ENCODE measurements around the gene ZSCAN5A.
"Not testable (repeated sequence)": the region's sequence is repeated elsewhere in the genome, so short reads cannot be mapped to it uniquely, and the experiment has no call there.

Gene ZSCAN5A

DNA sequence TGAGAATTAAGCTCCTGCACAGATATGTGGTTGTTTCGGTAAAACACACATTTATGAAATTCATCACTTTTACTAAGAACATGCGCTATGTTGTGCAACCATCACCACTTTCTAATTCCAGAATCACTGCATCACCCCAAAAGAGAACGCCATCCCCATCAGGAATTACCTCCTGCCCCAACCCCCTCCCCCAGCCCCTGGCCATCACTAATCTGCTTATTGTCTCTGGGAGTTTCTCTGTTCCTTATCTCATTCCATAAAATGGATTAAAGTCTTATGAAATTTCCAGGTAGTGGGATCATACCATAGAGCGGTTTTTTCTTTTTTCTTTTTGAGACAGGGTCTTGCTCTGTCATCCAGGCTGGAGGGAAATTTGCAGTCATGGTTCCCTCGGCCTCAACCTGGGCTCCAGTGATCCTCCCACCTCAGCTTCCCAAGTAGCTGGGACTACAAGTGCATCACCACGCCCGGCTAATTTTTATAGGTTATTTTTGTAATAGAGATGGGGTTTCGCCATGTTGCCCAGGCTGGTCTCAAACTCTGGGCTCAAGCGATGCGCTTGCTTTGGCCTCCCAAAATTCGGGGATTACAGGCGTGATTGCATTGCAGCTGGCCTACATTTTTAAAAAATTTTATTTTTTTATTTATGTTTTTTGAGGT, 120.5 kb downstream of the ZSCAN5A start:
- DNase-seq (ENCODE audit: insufficient read length, low spot score) (peak; percentile 73), FAIRE-seq (no peak)
- TF ChIP-seq, protein P1, sequence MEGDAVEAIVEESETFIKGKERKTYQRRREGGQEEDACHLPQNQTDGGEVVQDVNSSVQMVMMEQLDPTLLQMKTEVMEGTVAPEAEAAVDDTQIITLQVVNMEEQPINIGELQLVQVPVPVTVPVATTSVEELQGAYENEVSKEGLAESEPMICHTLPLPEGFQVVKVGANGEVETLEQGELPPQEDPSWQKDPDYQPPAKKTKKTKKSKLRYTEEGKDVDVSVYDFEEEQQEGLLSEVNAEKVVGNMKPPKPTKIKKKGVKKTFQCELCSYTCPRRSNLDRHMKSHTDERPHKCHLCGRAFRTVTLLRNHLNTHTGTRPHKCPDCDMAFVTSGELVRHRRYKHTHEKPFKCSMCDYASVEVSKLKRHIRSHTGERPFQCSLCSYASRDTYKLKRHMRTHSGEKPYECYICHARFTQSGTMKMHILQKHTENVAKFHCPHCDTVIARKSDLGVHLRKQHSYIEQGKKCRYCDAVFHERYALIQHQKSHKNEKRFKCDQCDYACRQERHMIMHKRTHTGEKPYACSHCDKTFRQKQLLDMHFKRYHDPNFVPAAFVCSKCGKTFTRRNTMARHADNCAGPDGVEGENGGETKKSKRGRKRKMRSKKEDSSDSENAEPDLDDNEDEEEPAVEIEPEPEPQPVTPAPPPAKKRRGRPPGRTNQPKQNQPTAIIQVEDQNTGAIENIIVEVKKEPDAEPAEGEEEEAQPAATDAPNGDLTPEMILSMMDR (IDR thresholded peaks at IDR 0.05; ENCODE audit: insufficient read depth, missing control alignments) = no peak

DNA sequence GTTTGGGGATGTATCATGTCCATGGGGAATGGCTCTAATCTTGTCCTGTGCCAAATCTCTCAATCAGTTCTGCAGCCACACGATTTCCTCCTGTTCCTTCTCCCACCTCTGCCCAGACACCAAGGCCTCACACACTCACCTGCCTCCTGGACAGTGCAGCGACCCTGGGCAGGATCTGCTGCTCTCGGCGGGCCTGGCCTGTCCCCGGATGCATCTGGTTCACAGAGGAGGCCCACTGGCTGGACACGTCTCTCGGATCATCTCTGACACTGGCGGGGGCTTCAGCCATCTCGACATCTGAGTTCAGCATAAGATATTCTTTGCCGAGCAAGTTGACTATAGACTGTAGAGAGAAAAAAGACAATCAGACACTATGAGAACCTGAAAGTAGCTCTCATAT, 122.9 kb downstream of the ZSCAN5A start:
- DNase-seq (ENCODE audit: insufficient read length, low spot score) = no peak
- TF ChIP-seq, protein P1 (IDR thresholded peaks at IDR 0.05; ENCODE audit: insufficient read depth, missing control alignments) = no peak
- FAIRE-seq = no peak

DNA sequence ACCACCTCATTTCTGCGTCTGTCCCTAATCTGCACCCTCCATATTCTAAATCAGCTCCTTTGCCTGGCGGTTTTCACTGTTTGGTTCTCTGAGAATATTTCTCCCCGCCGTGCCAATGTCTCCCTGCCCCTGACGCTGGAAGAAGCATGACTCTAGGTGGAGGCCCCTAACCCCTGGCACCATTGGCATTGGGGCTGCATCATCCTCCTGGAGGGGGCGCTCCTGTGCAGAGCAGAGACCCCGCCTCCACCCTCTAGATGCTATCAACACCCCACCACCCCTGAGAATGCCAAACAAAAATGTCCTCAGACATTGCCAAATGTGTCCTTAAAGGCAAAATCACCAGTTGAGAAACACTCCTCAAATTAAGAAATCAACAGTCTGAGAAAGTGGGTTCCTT, 123.5 kb downstream of the ZSCAN5A start:
- TF ChIP-seq, protein P1 (IDR thresholded peaks at IDR 0.05; ENCODE audit: insufficient read depth, missing control alignments) = no peak
- DNase-seq (ENCODE audit: insufficient read length, low spot score) = no peak
- FAIRE-seq = no peak

DNA sequence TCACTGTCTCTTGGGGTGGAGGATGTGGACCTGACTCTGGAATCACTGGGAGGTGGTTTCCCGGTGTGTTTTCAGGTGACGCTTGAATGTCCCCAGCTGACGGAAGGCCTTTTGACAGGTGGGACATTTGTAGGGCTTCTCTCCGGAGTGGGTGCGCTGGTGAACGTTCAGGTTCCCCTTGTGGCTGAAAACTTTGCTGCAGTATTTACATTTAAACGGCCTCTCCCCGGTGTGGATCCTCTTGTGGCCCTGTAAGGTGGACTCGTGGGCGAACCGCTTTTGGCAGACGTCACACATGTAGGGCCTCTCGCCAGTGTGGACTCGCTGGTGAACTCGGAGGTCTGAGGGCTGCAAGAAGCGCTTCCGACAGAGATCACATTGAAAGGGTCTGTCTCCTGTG, 124.9 kb downstream of the ZSCAN5A start:
- FAIRE-seq (no peak), DNase-seq (ENCODE audit: insufficient read length, low spot score) (no peak)
- TF ChIP-seq, protein P1 (IDR thresholded peaks at IDR 0.05; ENCODE audit: insufficient read depth, missing control alignments) = no peak

DNA sequence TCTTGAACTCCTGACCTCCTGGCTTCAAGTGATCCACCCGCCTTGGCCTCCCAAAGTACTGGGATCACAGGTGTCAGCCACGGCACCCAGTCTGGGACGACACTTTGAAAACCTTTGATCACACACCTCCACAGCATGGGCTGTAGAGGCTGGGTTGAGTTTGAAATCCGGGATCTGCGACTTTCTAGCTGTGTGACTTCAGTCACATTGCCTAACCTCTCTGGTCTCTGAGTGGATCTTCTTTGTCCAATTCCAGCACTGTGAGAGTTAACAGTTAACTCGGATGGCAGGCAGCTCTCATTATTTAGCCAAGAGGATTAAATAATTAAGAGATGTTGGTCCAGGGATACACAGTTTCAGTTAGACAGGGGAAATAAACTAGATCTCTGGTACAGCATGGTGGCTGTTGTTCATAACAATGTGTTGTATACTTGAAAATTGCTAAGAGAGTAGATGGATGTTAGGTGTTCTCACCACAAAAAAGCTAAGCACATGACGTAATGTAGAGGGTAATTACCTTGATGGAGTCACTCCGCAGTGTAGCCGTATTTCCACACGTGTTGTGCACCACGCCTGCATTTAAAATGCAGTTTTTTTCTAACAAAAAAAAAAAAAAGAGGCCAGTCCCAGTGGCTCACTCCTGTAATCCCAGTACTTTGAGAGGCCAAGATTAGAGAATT, 136.9 kb downstream of the ZSCAN5A start:
- no peak for FAIRE-seq
- no peak for DNase-seq (ENCODE audit: insufficient read length, low spot score)
- TF ChIP-seq, protein P1 (IDR thresholded peaks at IDR 0.05; ENCODE audit: insufficient read depth, missing control alignments) = no peak

DNA sequence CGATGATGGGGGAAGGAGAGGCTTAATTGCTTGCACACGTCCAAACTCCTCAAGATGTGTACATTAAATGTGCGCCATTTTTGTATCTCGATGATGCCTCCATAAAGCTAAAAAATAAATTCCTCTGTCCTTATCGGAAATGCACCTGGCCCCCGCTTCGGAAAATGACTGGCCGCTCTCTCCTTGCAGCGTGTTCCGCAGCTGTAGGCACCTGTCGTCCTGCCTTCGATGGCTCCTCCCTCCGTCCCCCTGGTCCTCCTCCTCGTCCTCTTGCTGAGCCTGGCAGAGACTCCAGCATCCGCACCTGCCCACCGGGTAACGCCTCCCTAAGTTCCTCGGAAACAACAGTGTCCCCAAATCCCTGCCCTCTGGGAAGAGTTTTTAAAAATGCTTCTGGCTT, 137.8 kb downstream of the ZSCAN5A start:
- TF ChIP-seq, protein P1 (IDR thresholded peaks at IDR 0.05; ENCODE audit: insufficient read depth, missing control alignments) = no peak
- DNase-seq (ENCODE audit: insufficient read length, low spot score) (no peak), FAIRE-seq (no peak)

DNA sequence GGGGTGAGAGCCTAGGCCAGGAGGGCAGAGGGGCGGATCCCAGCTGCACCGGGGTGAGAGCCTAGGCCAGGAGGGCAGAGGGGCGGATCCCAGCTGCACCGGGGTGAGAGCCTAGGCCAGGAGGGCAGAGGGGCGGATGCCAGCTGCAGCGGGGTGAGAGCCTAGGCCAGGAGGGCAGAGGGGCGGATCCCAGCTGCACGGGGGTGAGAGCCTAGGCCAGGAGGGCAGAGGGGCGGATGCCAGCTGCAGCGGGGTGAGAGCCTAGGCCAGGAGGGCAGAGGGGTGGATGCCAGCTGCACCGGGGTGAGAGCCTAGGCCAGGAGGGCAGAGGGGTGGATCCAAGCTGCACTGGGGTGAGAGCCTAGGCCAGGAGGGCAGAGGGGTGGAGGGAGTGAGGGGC, 138.3 kb downstream of the ZSCAN5A start:
- FAIRE-seq; DNase-seq (ENCODE audit: insufficient read length, low spot score): not testable (repeated sequence)

DNA sequence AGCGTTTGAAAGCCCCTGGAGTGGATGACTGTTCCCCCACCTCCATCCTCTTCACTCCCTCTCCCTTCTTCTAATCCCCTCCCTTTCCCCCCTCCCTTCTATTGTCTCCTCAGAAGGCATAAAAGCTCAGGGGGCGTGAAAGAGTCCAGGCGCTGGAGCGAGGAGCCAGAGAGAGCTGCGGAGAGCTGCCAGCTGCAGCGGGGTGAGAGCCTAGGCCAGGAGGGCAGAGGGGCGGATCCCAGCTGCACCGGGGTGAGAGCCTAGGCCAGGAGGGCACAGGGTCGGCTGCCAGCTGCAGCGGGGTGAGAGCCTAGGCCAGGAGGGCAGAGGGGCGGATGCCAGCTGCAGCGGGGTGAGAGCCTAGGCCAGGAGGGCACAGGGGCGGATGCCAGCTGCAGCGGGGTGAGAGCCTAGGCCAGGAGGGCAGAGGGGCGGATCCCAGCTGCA, 138.8 kb downstream of the ZSCAN5A start, which contains the start of gene GALP:
GALP (plus strand) TSS at position 148 of the 447 bp plus-strand sequence. CDS start 1,101 bp downstream, outside the sequence.
- FAIRE-seq; DNase-seq (ENCODE audit: insufficient read length, low spot score): not testable (repeated sequence)
